Lower leg skin (tissue), 3 donors: ENCODE measurements around the gene DPP6.
"Not testable (repeated sequence)": the region's sequence is repeated elsewhere in the genome, so short reads cannot be mapped to it uniquely, and the experiment has no call there.

Source experiments
- CTCF ChIP-seq, 3 donors: fragments of 450-650 bp; IDR thresholded peaks; one replicate each; pipeline ENCODE4 v1.5.1; 2016; ENCODE audit warnings: antibody characterized with exemption in 3 of 3, mild to moderate bottlenecking in 3 of 3, moderate library complexity in 2 of 3
- POLR2A ChIP-seq, 2 donors: fragments of 450-650 bp; IDR thresholded peaks; one replicate each; pipeline ENCODE4 v1.6.1; 2016 to 2017; ENCODE audit warnings: antibody characterized with exemption in 2 of 2, mild to moderate bottlenecking in 1 of 2, moderate library complexity in 1 of 2

DNA sequence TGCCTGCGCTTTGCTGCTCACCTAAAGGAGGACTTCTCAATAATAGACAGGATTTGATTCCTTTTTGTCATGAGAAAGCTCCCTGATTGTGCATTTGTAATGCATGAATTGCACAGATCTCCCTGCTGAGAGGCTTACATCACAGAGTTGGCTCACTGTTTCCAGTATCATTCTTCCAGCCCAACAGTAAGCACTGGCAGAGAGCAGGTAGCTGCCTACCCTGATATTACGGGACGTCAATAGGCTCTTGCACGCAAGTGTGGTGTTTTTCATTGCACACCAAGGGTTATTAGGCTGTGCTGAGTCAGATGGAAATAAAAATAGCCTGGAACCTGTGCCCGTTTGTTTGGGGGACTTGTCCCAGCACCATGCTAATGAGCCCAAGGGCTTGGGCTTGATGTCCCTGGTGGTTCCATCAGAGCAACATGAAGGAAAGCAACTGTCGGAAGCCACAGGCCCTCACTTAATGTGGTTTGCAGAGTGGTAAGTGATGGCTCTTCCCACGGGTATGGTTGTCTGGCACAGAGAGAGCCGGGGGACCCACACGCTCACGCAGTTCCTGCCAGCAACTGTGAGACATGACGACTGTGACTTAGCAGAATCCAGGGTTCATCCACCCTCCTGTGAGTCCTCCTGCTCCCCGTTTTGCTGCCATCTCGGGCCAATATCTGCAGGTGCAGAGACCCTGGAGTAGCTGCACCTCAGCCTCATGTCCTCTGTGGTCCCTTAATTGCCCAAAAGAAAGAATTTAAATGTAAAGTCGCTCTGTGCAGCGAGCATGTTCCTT lies 20.4 kb downstream of the DPP6 start:
- not testable (repeated sequence) for TF ChIP-seq POLR2A, CTCF (IDR thresholded peaks at IDR 0.05)
